ENCODE measurements around the gene LZTR1. TPM values are rescaled to one million over a fixed set of nuclear protein-coding genes. Genes with fewer than 3 reads are reported as not detected.
A peak's percentile ranks its signal among the peaks of the same experiment; 100 is the strongest.
"Not testable (repeated sequence)": the region's sequence is repeated elsewhere in the genome, so short reads cannot be mapped to it uniquely, and the experiment has no call there.

Gene LZTR1
- total RNA-seq (10 to 100 TPM; 61.5 to 61.6 TPM), polyA plus RNA-seq (ENCODE audit: insufficient read depth, low read depth, low replicate concordance) (32.4 TPM)
- long read RNA-seq, donor 1, full-length matches to known transcripts, result 3 of 3 reads
- long read RNA-seq, donor 1, partial matches to known transcripts, result 0 of 3 reads
- long read RNA-seq, donor 1, other reads (novel, unspliced or antisense), result 0 of 3 reads
- long read RNA-seq, donor 2, full-length matches to known transcripts, result 4 of 4 reads
- long read RNA-seq, donor 2, partial matches to known transcripts, result 0 of 4 reads
- long read RNA-seq, donor 2, other reads (novel, unspliced or antisense), result 0 of 4 reads

DNA sequence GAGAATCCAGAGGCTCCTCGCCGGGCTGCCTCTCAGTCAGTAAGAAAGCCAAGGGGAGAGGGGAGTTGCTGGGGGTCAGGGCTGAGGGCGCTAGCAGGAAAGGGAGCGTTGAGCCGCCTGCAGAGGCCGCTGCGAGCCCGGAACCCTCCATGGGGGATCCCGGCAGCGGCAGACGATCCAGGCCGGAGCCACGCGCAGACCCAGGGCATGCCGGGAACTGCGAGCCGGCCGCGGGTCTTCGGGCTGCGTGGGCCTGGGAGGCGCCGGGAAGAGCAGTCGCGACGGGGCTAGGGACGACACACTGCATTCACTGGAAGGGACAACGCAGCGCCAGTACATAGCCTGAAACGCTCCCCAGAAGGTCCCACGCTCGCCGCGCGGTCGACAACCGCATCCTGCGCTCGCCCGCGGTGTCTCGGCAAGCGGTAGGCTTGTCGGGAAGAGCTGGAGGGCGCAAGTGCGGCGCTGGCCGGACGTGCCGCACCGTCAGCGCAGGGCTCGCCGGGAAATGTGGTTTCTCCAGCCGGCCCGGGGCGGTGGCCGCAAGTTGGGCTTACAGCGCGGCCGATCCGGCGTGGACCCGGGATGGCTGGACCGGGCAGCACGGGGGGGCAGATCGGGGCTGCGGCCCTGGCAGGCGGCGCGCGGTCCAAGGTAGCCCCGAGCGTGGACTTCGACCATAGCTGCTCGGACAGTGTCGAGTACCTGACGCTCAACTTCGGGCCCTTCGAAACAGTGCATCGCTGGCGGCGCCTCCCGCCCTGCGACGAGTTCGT, at the start of gene LZTR1:
Gene LZTR1, plus strand, starts transcription at position 511 of the 776 bp plus-strand sequence. Its CDS starts 75 bp downstream, at position 586.
- intact Hi-C loops (cut with DNase I; ENCODE audit: low total_unique reads), result no loop called here
- 0% methylated on average over 46 to 81 of the region's 87 CpGs for WGBS, 2 donors
- no peaks in the 10 kb centered on the region for H3K36me3 ChIP-seq (ENCODE audit: low read depth, missing control alignments)
- H3K4me1 ChIP-seq, result peaks cover 21% of the 10 kb centered on the region
- H3K27ac ChIP-seq, result peak within 1 kb of the TSS; percentile 75 to 95
- peak; percentile 91 for DNase-seq
- no peaks in the 10 kb centered on the region for H3K27me3 ChIP-seq
- H3K9me3 ChIP-seq, result no peaks in the 10 kb centered on the region
- TF ChIP-seq, protein P1, sequence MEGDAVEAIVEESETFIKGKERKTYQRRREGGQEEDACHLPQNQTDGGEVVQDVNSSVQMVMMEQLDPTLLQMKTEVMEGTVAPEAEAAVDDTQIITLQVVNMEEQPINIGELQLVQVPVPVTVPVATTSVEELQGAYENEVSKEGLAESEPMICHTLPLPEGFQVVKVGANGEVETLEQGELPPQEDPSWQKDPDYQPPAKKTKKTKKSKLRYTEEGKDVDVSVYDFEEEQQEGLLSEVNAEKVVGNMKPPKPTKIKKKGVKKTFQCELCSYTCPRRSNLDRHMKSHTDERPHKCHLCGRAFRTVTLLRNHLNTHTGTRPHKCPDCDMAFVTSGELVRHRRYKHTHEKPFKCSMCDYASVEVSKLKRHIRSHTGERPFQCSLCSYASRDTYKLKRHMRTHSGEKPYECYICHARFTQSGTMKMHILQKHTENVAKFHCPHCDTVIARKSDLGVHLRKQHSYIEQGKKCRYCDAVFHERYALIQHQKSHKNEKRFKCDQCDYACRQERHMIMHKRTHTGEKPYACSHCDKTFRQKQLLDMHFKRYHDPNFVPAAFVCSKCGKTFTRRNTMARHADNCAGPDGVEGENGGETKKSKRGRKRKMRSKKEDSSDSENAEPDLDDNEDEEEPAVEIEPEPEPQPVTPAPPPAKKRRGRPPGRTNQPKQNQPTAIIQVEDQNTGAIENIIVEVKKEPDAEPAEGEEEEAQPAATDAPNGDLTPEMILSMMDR (IDR thresholded peaks at IDR 0.05), result peak; percentile 54 to 73 (median 61)
- peak; percentile 39 for TF ChIP-seq POLR2A (IDR thresholded peaks at IDR 0.05)
- peak within 1 kb of the TSS; percentile 69 to 86 for H3K4me3 ChIP-seq

DNA sequence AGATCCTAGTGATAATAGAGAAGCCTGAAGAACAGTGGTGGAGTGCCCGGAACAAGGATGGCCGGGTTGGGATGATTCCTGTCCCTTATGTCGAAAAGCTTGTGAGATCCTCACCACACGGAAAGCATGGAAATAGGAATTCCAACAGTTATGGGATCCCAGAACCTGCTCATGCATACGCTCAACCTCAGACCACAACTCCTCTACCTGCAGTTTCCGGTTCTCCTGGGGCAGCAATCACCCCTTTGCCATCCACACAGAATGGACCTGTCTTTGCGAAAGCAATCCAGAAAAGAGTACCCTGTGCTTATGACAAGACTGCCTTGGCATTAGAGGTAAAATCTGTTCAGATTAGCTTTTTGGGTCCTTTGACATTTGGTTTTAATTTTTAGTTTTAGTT, 48.2 kb upstream of the LZTR1 start:
- Histone ChIP-seq H3K36me3 (ENCODE audit: low read depth, missing control alignments) (no peaks in the 10 kb centered on the region), H3K4me3 (no peak overlapping the region), H3K9me3 (no peaks in the 10 kb centered on the region), H3K27me3 (no peaks in the 10 kb centered on the region), H3K4me1 (peaks cover 7% of the 10 kb centered on the region), H3K27ac (no peak overlapping the region)
- 93 to 96% methylated on average over 7 of the region's 7 CpGs for WGBS, 2 donors
- TF ChIP-seq, protein P1 (IDR thresholded peaks at IDR 0.05), result no peak
- TF ChIP-seq POLR2A (IDR thresholded peaks at IDR 0.05), result no peak
- DNase-seq, result no peak
- intact Hi-C loops (cut with DNase I; ENCODE audit: low total_unique reads), result no loop called here

DNA sequence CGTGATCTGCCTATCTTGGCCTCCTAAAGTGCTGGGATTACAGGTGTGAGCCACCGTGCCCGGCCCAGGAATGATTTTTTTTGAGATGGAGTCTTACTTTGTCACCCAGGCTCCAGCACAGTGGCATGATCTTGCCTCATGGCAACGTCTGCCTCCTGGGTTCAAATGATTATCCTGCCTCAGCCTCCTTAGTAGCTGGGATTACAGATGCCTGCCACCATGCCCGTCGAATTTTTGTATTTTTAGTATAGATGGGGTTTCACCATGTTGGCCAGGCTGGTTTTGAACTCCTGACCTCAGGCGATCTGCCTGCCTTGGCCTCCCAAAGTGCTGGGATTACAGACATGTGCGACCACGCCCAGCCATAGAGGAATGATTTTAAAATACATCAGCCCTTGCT, 47.0 kb upstream of the LZTR1 start:
- WGBS, 2 donors, result 95 to 98% methylated on average over 9 of the region's 9 CpGs
- H3K4me1 ChIP-seq; H3K36me3 ChIP-seq (ENCODE audit: low read depth, missing control alignments): not testable (repeated sequence)

DNA sequence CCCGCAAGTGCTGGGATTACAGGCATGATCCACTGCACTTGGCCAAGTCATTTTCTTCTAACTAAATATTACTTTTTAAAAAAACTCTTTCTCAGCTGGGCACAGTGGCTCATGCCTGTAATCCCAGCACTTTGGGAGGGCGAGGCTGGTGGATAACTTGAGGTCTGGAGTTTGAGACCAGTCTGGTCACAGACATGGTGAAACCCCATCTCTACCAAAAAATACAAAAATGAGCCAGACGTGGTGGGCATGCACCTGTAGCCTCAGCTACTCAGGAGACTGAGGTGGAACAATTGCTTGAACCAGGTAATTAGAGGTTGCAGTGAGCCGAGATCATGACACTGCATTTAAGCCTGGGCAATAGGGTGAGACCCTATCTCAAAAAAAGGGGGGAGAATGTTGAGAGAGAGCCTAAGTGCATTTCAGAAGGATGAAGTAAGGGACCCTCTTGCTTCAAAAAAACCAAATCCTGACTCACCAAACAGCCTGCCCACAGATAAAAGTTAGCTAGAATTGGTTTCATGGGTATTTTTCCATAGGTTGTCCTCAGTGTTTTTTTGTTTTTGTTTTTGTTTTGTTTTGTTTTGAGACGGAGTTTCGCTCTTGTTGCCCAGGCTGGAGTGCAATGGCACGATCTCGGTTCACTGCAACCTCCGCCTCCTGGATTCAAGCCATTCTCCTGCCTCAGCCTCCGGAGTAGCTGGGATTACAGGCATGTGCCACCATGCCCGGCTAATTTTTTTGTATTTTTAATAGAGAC, 46.1 kb upstream of the LZTR1 start:
- WGBS, 2 donors, result 84 to 87% methylated on average over 11 of the region's 11 CpGs
- H3K27ac ChIP-seq; intact Hi-C loops (cut with DNase I; ENCODE audit: low total_unique reads); H3K4me3 ChIP-seq; H3K4me1 ChIP-seq; H3K36me3 ChIP-seq (ENCODE audit: low read depth, missing control alignments); H3K9me3 ChIP-seq; H3K27me3 ChIP-seq; DNase-seq: not testable (repeated sequence)

More for the DNA sequence above, 47.0 kb upstream of the LZTR1 start:
- H3K27me3 ChIP-seq; intact Hi-C loops (cut with DNase I; ENCODE audit: low total_unique reads); H3K9me3 ChIP-seq; DNase-seq; H3K27ac ChIP-seq; H3K4me3 ChIP-seq: not testable (repeated sequence)

DNA sequence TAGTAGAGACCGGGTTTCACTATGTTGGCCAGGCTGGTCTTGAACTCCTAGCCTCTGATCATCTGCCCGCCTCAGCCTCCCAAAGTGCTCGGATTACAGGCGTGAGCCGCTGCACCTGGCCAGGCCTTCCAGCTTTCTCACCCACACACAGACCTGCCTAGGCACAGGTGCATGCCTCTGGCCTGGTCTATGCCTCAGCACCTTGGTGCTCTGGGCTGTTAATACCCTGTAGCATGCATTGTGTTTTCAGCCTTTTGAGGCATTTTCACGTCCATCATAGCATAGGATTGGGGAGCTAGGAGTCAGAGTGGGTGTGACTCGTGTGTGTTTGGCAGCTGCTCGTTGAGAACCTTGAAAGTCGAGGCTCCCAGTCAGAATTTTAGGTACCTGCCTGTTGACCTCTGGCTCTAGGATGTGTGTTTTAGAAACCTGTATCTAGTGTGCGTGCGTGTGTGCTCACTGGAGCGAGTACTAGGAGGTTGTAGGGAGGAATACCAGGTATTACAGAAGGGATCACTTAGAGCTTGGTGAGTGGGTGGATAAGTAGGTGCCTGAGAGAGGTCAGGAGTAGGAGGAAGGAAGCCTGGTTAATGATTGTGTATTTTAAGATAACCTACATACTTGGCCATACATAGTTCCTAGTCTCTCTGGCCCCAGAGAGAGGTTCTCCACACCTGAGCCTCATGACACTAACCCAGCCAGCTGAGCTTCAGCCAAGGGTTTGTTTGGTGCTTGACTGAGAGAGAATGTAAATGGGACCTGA, 44.9 kb upstream of the LZTR1 start:
- Histone ChIP-seq H3K4me3 (no peak overlapping the region), H3K9me3 (no peaks in the 10 kb centered on the region), H3K4me1 (peaks cover 7% of the 10 kb centered on the region), H3K36me3 (ENCODE audit: low read depth, missing control alignments) (no peaks in the 10 kb centered on the region), H3K27ac (no peak overlapping the region), H3K27me3 (no peaks in the 10 kb centered on the region)
- WGBS, 2 donors, result 65 to 68% methylated on average over 12 of the region's 12 CpGs
- DNase-seq, result no peak
- TF ChIP-seq, protein P1 (IDR thresholded peaks at IDR 0.05), result no peak
- TF ChIP-seq POLR2A (IDR thresholded peaks at IDR 0.05), result no peak
- intact Hi-C loops (cut with DNase I; ENCODE audit: low total_unique reads), result no loop called here

Data from testis (tissue), 5 donors.